K562 (cell line): ENCODE data around the gene PDZRN3. TPM values are rescaled to one million over a fixed set of nuclear protein-coding genes. Genes with fewer than 3 reads are reported as not detected.

Experiments
- PRDM10 ChIP-seq: fragments of 450-650 bp; IDR thresholded peaks from 2 replicates; pipeline ENCODE4 v1.6.1; 2018; ENCODE audit not compliant: partially characterized antibody
- STAT6 ChIP-seq: sonication (generic); formaldehyde crosslinking; IDR thresholded peaks from 2 replicates; pipeline ENCODE4 v1.8.1; 2023; ENCODE audit warnings: mild to moderate bottlenecking, missing genetic modification reagents
- THAP7 ChIP-seq: fragments of 250-450 bp; sonication (Bioruptor Pico); IDR thresholded peaks from 2 replicates; pipeline ENCODE4 v1.5.0; 2021
- polyA plus RNA-seq, 8 experiments: library from polyadenylated mRNA; depleted of rRNA in 4 of 8; stranded (reverse) in 5 of 8; unstranded in 3 of 8; fragments of >200 nt; fragmentation: Nextera tagmentation in 2 of 8; fragmentation: Illumina TruSeq in 1 of 8; extraction: Ambion mirVana in 2 of 8; extraction: Trizol in 1 of 8; gene quantifications; 2 replicates each; pipeline versions ENCODE4 v1.2.1 to v1.2.3, GENCODE V29; 2011 to 2014; ENCODE audit warnings: inconsistent platforms in 1 of 8, missing spikeins in 1 of 8
- total RNA-seq, 7 experiments: library from RNA; depleted of rRNA in 6 of 7; stranded (reverse); fragments of >200 nt in 6 of 7; fragmentation: Illumina TruSeq in 2 of 7; extraction: Trizol in 2 of 7; gene quantifications; 2 replicates each; pipeline versions ENCODE4 v1.2.1 to v1.2.3, GENCODE V29; 2011 to 2021; ENCODE audit warnings: low replicate concordance in 1 of 7

PDZRN3 gene
- total and polyA plus RNA-seq, 9 of the 15 experiments (the other 6 are each of a cell fraction or from before 2014, with no cell fraction given) = 0.16 TPM; not detected in 8

GRCh38 chr3:73530022-73530396 is 94.7 kb downstream of the PDZRN3 start (continued):
- TF ChIP-seq PRDM10 = no peak
- TF ChIP-seq THAP7 (CRISPR knock-in tag) = no peak
- no peak for TF ChIP-seq STAT6
